Panc1 (cell line): ENCODE results near the gene AMMECR1L. TPM values are rescaled to one million over a fixed set of nuclear protein-coding genes. Genes with fewer than 3 reads are reported as not detected.

Source experiments
- ATAC-seq: fragments of 200-7000 bp; cut with Tn5 transposase; 2 replicates; pipeline ENCODE4 v1.9.1; 2020; ENCODE audit warnings: mild to moderate bottlenecking, moderate library complexity
- BruUV-seq: library from RNA; stranded (reverse); fragments of 400-500 nt; replicated peaks from 2 replicates; lab custom pipeline; 2021; lab: Mats Ljungman, UMichigan
- CTCF ChIA-PET: fragments of 300-600 bp; sonication (Branson Sonifier 250); formaldehyde crosslinking; loops from one replicate; lab custom pipeline; 2022; ENCODE audit warnings: antibody characterized with exemption; lab: Charles Lee
- POLR2A ChIA-PET: fragments of 300-600 bp; sonication (Branson Sonifier 250); formaldehyde crosslinking; loops from one replicate; lab custom pipeline; 2022; ENCODE audit warnings: antibody characterized with exemption; lab: Charles Lee
- DNase-seq: peaks from one replicate; pipeline ENCODE4 v3.0.0-alpha.2; 2010; ENCODE audit warnings: low read depth, low spot score
- H3K27ac ChIP-seq: 2 replicates; pipeline ENCODE4 v1.5.1; 2011; ENCODE audit warnings: mild to moderate bottlenecking, low read length, inconsistent platforms
- H3K27me3 ChIP-seq: fragments of 200-500 bp; sonication (Bioruptor generic); 2 replicates; pipeline ENCODE4 v1.6.0; 2014; ENCODE audit warnings: low read length, inconsistent platforms; ENCODE audit not compliant: control insufficient read depth, insufficient read depth
- H3K36me3 ChIP-seq: fragments of 200-500 bp; sonication (Bioruptor generic); 2 replicates; pipeline ENCODE4 v1.5.1; 2014; ENCODE audit warnings: inconsistent platforms, mild to moderate bottlenecking, low read length, moderate library complexity; ENCODE audit not compliant: control insufficient read depth, insufficient read depth
- H3K4me1 ChIP-seq: 2 replicates; pipeline ENCODE4 v1.5.1; 2011; ENCODE audit warnings: inconsistent platforms, mild to moderate bottlenecking, low read length, moderate library complexity; ENCODE audit not compliant: control insufficient read depth, insufficient read depth
- H3K4me3 ChIP-seq, 2 experiments: 2 replicates each; pipeline ENCODE4 v1.5.1; 2011 to 2012; ENCODE audit warnings: low read depth in 2 of 2, low read length in 2 of 2, mild to moderate bottlenecking in 2 of 2, inconsistent platforms in 1 of 2, moderate library complexity in 1 of 2
- H3K9me3 ChIP-seq: fragments of 200-500 bp; sonication (Bioruptor generic); 2 replicates; pipeline ENCODE4 v1.5.1; 2014; ENCODE audit warnings: low read depth, mild to moderate bottlenecking, inconsistent platforms, low read length, moderate library complexity; ENCODE audit not compliant: control insufficient read depth, insufficient read depth
- CTCF ChIP-seq: fragments of 450-650 bp; IDR thresholded peaks from 2 replicates; pipeline ENCODE4 v1.5.1; 2017; ENCODE audit warnings: mild to moderate bottlenecking
- POLR2AphosphoS5 ChIP-seq: IDR thresholded peaks from 2 replicates; pipeline ENCODE4 v1.6.1; 2012; ENCODE audit warnings: mild to moderate bottlenecking, low read depth, low read length, moderate library complexity
- REST ChIP-seq, 2 experiments: IDR thresholded peaks; 2 replicates each; pipeline ENCODE4 v1.6.1; 2011 to 2012; ENCODE audit warnings: low read depth in 2 of 2, control low read depth in 1 of 2, low read length in 1 of 2, mild to moderate bottlenecking in 1 of 2, moderate library complexity in 1 of 2; ENCODE audit not compliant: insufficient read depth in 1 of 2
- SIN3A ChIP-seq: IDR thresholded peaks from 2 replicates; pipeline ENCODE4 v1.6.1; 2012; ENCODE audit warnings: low read depth, mild to moderate bottlenecking, low read length, moderate library complexity, borderline replicate concordance; ENCODE audit not compliant: insufficient read depth
- TCF7L2 ChIP-seq: IDR thresholded peaks from 2 replicates; pipeline ENCODE4 v1.6.1; 2011; ENCODE audit warnings: mild to moderate bottlenecking, low read depth, low read length, inconsistent platforms
- in situ Hi-C: cut with HindIII; loops from 2 replicates; pipeline ENCODE4 v1.10.0; 2016; ENCODE audit warnings: low sequenced_read_pairs, low pct_unique_long_range_greater_than_20kb
- intact Hi-C: fragments of 100-400 bp; cut with micrococcal nuclease; formaldehyde crosslinking; loops from one replicate; pipeline ENCODE4 v1.10.0; 2022; ENCODE audit not compliant: unreplicated experiment
- total RNA-seq: library from RNA; stranded (reverse); gene quantifications from one replicate; pipeline ENCODE4 v1.2.1, GENCODE V29; 2021; ENCODE audit not compliant: unreplicated experiment

Gene AMMECR1L
- total RNA-seq, 1 experiment from 2014 or later, result 26.5 TPM

- intact Hi-C loops (no loop called here), in situ Hi-C loops (no loop called here)
- Histone ChIP-seq H3K27ac (no peak overlapping the region), H3K27me3 (no peaks in the 10 kb centered on the region), H3K4me1 (no peaks in the 10 kb centered on the region), H3K9me3 (no peaks in the 10 kb centered on the region), H3K36me3 (no peaks in the 10 kb centered on the region), H3K4me3 (no peak overlapping the region)
- TF ChIP-seq POLR2AphosphoS5, result no peak
- ATAC-seq (no peak), DNase-seq (no peak)
- BruUV-seq, result no TSS peak
- CTCF ChIA-PET, result no interaction called here
- POLR2A ChIA-PET, result no interaction called here
Measured at GRCh38 chr2:127826047-127826446, 59.7 kb downstream of the AMMECR1L start.

- Histone ChIP-seq H3K27me3 (no peaks in the 10 kb centered on the region; the same call in 1 of the 2 replicates), H3K36me3 (no peaks in the 10 kb centered on the region), H3K4me1 (no peaks in the 10 kb centered on the region), H3K27ac (no peak overlapping the region), H3K9me3 (peaks cover 6% of the 10 kb centered on the region; the same call in 1 of the 2 replicates), H3K4me3 (no peak overlapping the region)
- in situ Hi-C loops, result no loop called here
- intact Hi-C loops, result no loop called here
- CTCF ChIA-PET, result no interaction called here
- ATAC-seq (no peak), DNase-seq (no peak)
- POLR2A ChIA-PET, result no interaction called here
- no TSS peak for BruUV-seq
- TF ChIP-seq POLR2AphosphoS5 (no peak), SIN3A (no peak), REST (IDR thresholded peaks at IDR 0.05; ENCODE audit: insufficient read depth in 1 of 2, low read depth in 2 of 2, low read length in 1 of 2) (no peak), CTCF (no peak), TCF7L2 (no peak)
Measured at GRCh38 chr2:127820080-127820668, 65.6 kb downstream of the AMMECR1L start.

- Histone ChIP-seq H3K27me3 (no peaks in the 10 kb centered on the region; the same call in 1 of the 2 replicates), H3K4me1 (no peaks in the 10 kb centered on the region), H3K27ac (no peak overlapping the region), H3K4me3 (no peak overlapping the region), H3K9me3 (peaks cover 6% of the 10 kb centered on the region; the same call in 1 of the 2 replicates), H3K36me3 (no peaks in the 10 kb centered on the region)
- TF ChIP-seq TCF7L2, result no peak
- TF ChIP-seq REST (IDR thresholded peaks at IDR 0.05; ENCODE audit: insufficient read depth in 1 of 2, low read depth in 2 of 2, low read length in 1 of 2), result no peak
- TF ChIP-seq CTCF, result no peak
- no peak for TF ChIP-seq SIN3A
- TF ChIP-seq POLR2AphosphoS5, result no peak
- ATAC-seq (no peak), DNase-seq (no peak)
- BruUV-seq, result no TSS peak
- intact Hi-C loops (no loop called here), in situ Hi-C loops (no loop called here)
- ChIA-PET CTCF (no interaction called here), POLR2A (no interaction called here)
Measured at GRCh38 chr2:127818794-127819425, 66.8 kb downstream of the AMMECR1L start.
